ENCODE results near the gene APOL5.
"Not testable (repeated sequence)": the region's sequence is repeated elsewhere in the genome, so short reads cannot be mapped to it uniquely, and the experiment has no call there.

The APOL5 gene

GRCh38 chr22:35717572-35717971, at the start of gene APOL5:
Gene APOL5, plus strand, starts transcription at chr22:35717872. Its CDS starts 0 bp downstream, at chr22:35717872.
- no peak for DNase-seq

- DNase-seq = no peak
Observed at GRCh38 chr22:35674335-35674734, 43.3 kb upstream of the APOL5 start.

- not testable (repeated sequence) for DNase-seq
Observed at GRCh38 chr22:35676065-35676464, 41.6 kb upstream of the APOL5 start.

GRCh38 chr22:35677460-35678187, 40.0 kb upstream of the APOL5 start:
- DNase-seq = no peak

GRCh38 chr22:35678836-35679235, 38.8 kb upstream of the APOL5 start:
- no peak for DNase-seq

GRCh38 chr22:35679492-35679891, 38.2 kb upstream of the APOL5 start:
- not testable (repeated sequence) for DNase-seq

GRCh38 chr22:35681454-35682052, 36.1 kb upstream of the APOL5 start:
- no peak for DNase-seq

- no peak for DNase-seq
Observed at GRCh38 chr22:35683560-35683959, 34.1 kb upstream of the APOL5 start.

GRCh38 chr22:35684270-35684700, 33.4 kb upstream of the APOL5 start:
- no peak for DNase-seq

- DNase-seq = no peak
Observed at GRCh38 chr22:35684732-35685131, 32.9 kb upstream of the APOL5 start.

- DNase-seq = no peak
Observed at GRCh38 chr22:35685731-35686130, 31.9 kb upstream of the APOL5 start.

- no peak for DNase-seq
Observed at GRCh38 chr22:35686298-35686697, 31.4 kb upstream of the APOL5 start.

- DNase-seq = no peak
Observed at GRCh38 chr22:35687461-35687860, 30.2 kb upstream of the APOL5 start.

- no peak for DNase-seq
Observed at GRCh38 chr22:35688913-35689675, 28.6 kb upstream of the APOL5 start.

- DNase-seq = no peak
Observed at GRCh38 chr22:35690001-35690400, 27.7 kb upstream of the APOL5 start.

- DNase-seq = no peak
Observed at GRCh38 chr22:35695202-35695601, 22.5 kb upstream of the APOL5 start.

- DNase-seq = no peak
Observed at GRCh38 chr22:35697142-35697541, 20.5 kb upstream of the APOL5 start.

GRCh38 chr22:35699852-35700251, 17.8 kb upstream of the APOL5 start:
- DNase-seq = not testable (repeated sequence)

GRCh38 chr22:35703861-35704584, 13.6 kb upstream of the APOL5 start:
- DNase-seq = no peak

GRCh38 chr22:35705141-35705540, 12.5 kb upstream of the APOL5 start:
- no peak for DNase-seq

- no peak for DNase-seq
Observed at GRCh38 chr22:35708453-35708852, 9.2 kb upstream of the APOL5 start.

- DNase-seq = no peak
Observed at GRCh38 chr22:35708917-35709316, 8.8 kb upstream of the APOL5 start.

- DNase-seq = no peak
Observed at GRCh38 chr22:35711336-35711735, 6.3 kb upstream of the APOL5 start.
